ENCODE measurements around the gene KIRREL1. TPM values are rescaled to one million over a fixed set of nuclear protein-coding genes. Genes with fewer than 3 reads are reported as not detected.
A peak's percentile ranks its signal among the peaks of the same experiment; 100 is the strongest.

Gene KIRREL1
- total RNA-seq, 1 donor: 120 TPM

- DNase-seq (ENCODE audit: low read depth): peak; percentile 60
- no peak overlapping the region for H3K4me3 ChIP-seq (ENCODE audit: low read depth, low read length)
- no peak for TF ChIP-seq CTCF (IDR thresholded peaks at IDR 0.05; ENCODE audit: insufficient read depth, low read depth, low read length)
Observed at GRCh38 chr1:157961805-157962762, 31.4 kb upstream of the KIRREL1 start.

- TF ChIP-seq CTCF (IDR thresholded peaks at IDR 0.05; ENCODE audit: insufficient read depth, low read depth, low read length): peak; percentile 85
- no peak overlapping the region for H3K4me3 ChIP-seq (ENCODE audit: low read depth, low read length)
- peak; percentile 70 for DNase-seq (ENCODE audit: low read depth)
Observed at GRCh38 chr1:157963713-157964112, 29.7 kb upstream of the KIRREL1 start.

GRCh38 chr1:157965584-157965983, 27.9 kb upstream of the KIRREL1 start:
- no peak for DNase-seq (ENCODE audit: low read depth)
- no peak for TF ChIP-seq CTCF (IDR thresholded peaks at IDR 0.05; ENCODE audit: insufficient read depth, low read depth, low read length)
- H3K4me3 ChIP-seq (ENCODE audit: low read depth, low read length): no peak overlapping the region

GRCh38 chr1:157966031-157966537, 27.4 kb upstream of the KIRREL1 start:
- peak; percentile 83 for DNase-seq (ENCODE audit: low read depth)
- H3K4me3 ChIP-seq (ENCODE audit: low read depth, low read length): no peak overlapping the region
- no peak for TF ChIP-seq CTCF (IDR thresholded peaks at IDR 0.05; ENCODE audit: insufficient read depth, low read depth, low read length)

GRCh38 chr1:157967205-157967604, 26.2 kb upstream of the KIRREL1 start:
- no peak for TF ChIP-seq CTCF (IDR thresholded peaks at IDR 0.05; ENCODE audit: insufficient read depth, low read depth, low read length)
- no peak overlapping the region for H3K4me3 ChIP-seq (ENCODE audit: low read depth, low read length)
- DNase-seq (ENCODE audit: low read depth): no peak

- H3K4me3 ChIP-seq (ENCODE audit: low read depth, low read length): no peak overlapping the region
Observed at GRCh38 chr1:157968508-157968907, 24.9 kb upstream of the KIRREL1 start.

More at GRCh38 chr1:157968508-157968907, 24.9 kb upstream of the KIRREL1 start:
- peak; percentile 60 for DNase-seq (ENCODE audit: low read depth)
- no peak for TF ChIP-seq CTCF (IDR thresholded peaks at IDR 0.05; ENCODE audit: insufficient read depth, low read depth, low read length)

Data from fibroblast of villous mesenchyme (primary cell).